RWPE2 (cell line): Measurements from ENCODE around the gene GPR37L1.
"Not testable (repeated sequence)": the region's sequence is repeated elsewhere in the genome, so short reads cannot be mapped to it uniquely, and the experiment has no call there.

ENCODE experiments used
- ATAC-seq: fragments of 200-7000 bp; cut with Tn5 transposase; 3 replicates; pipeline ENCODE4 v1.9.1; 2021; ENCODE audit warnings: low read depth
- DNase-seq: peaks from one replicate; pipeline ENCODE4 v3.0.0-alpha.2; 2020; ENCODE audit warnings: low spot score
- H3K27ac ChIP-seq: fragments of 450-650 bp; 2 replicates; pipeline ENCODE4 v1.5.1; 2017; ENCODE audit warnings: mild to moderate bottlenecking; ENCODE audit not compliant: poor library complexity, severe bottlenecking
- H3K27me3 ChIP-seq: fragments of 250-450 bp; sonication (Bioruptor Pico); 2 replicates; pipeline ENCODE4 v1.5.1; 2021; ENCODE audit warnings: mild to moderate bottlenecking, moderate library complexity; ENCODE audit not compliant: insufficient read depth, poor library complexity, severe bottlenecking
- H3K36me3 ChIP-seq: fragments of 250-450 bp; sonication (Bioruptor Pico); 2 replicates; pipeline ENCODE4 v1.5.1; 2020; ENCODE audit warnings: low read depth, mild to moderate bottlenecking, moderate library complexity
- H3K4me1 ChIP-seq: fragments of 250-450 bp; sonication (Bioruptor Pico); 2 replicates; pipeline ENCODE4 v1.5.1; 2021; ENCODE audit warnings: mild to moderate bottlenecking, moderate library complexity; ENCODE audit not compliant: insufficient read depth, poor library complexity, severe bottlenecking
- H3K4me3 ChIP-seq: fragments of 250-450 bp; sonication (Bioruptor Pico); 2 replicates; pipeline ENCODE4 v1.5.1; 2021; ENCODE audit warnings: mild to moderate bottlenecking, moderate library complexity; ENCODE audit not compliant: severe bottlenecking
- H3K9me3 ChIP-seq: fragments of 250-450 bp; sonication (Bioruptor Pico); 2 replicates; pipeline ENCODE4 v1.5.1; 2021; ENCODE audit warnings: mild to moderate bottlenecking, moderate library complexity; ENCODE audit not compliant: severe bottlenecking
- TF ChIP-seq, protein P1 (sequence below): fragments of 450-650 bp; IDR thresholded peaks from one replicate; pipeline ENCODE4 v1.5.1; 2017; ENCODE audit warnings: mild to moderate bottlenecking, moderate library complexity; ENCODE audit not compliant: poor library complexity, severe bottlenecking

Gene GPR37L1

DNA sequence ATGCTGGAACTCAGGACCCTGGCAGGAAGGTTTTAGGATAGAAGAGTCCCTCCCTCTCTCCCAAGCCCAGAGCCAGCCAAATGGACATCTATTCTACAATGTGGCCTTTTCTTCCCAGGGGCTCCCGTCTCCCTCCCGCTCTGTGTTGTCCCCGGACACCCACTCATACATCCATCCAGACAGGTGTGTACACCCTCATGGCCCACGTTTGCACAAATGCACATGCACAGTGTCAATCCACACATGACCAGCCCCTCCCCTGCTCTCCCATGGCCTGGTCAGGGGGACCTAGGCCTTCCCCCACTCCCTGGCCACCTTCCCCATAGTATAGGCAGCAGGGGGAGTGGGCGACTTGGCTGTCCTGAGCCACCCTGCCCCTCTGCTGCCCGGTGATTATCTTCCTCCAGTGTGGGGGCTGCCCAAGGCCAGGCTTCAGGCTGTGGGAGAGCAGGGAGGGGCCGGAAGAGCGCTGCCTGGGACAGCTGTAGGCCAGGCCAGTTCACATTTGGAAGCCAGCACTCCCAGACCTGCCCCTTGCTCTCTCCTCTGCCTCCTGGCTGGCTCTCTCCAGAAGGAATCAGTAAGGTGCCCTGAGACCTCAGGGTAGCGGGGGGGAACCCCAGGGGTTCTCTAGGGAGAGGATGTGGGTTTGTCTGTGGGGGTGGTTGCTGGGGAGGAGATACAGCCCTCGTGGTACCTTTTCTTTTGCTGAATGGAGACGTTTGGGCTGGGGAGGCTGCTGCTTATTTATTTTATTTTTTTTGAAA lies 41.7 kb downstream of the GPR37L1 start:
- H3K4me3 ChIP-seq = no peak overlapping the region
- TF ChIP-seq, protein P1, sequence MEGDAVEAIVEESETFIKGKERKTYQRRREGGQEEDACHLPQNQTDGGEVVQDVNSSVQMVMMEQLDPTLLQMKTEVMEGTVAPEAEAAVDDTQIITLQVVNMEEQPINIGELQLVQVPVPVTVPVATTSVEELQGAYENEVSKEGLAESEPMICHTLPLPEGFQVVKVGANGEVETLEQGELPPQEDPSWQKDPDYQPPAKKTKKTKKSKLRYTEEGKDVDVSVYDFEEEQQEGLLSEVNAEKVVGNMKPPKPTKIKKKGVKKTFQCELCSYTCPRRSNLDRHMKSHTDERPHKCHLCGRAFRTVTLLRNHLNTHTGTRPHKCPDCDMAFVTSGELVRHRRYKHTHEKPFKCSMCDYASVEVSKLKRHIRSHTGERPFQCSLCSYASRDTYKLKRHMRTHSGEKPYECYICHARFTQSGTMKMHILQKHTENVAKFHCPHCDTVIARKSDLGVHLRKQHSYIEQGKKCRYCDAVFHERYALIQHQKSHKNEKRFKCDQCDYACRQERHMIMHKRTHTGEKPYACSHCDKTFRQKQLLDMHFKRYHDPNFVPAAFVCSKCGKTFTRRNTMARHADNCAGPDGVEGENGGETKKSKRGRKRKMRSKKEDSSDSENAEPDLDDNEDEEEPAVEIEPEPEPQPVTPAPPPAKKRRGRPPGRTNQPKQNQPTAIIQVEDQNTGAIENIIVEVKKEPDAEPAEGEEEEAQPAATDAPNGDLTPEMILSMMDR = no peak
- DNase-seq = no peak
- ATAC-seq = no peak
- no peaks in the 10 kb centered on the region for H3K9me3 ChIP-seq
- H3K4me1 ChIP-seq = no peaks in the 10 kb centered on the region
- H3K27ac ChIP-seq = no peak overlapping the region
- no peaks in the 10 kb centered on the region for H3K36me3 ChIP-seq
- no peaks in the 10 kb centered on the region for H3K27me3 ChIP-seq

DNA sequence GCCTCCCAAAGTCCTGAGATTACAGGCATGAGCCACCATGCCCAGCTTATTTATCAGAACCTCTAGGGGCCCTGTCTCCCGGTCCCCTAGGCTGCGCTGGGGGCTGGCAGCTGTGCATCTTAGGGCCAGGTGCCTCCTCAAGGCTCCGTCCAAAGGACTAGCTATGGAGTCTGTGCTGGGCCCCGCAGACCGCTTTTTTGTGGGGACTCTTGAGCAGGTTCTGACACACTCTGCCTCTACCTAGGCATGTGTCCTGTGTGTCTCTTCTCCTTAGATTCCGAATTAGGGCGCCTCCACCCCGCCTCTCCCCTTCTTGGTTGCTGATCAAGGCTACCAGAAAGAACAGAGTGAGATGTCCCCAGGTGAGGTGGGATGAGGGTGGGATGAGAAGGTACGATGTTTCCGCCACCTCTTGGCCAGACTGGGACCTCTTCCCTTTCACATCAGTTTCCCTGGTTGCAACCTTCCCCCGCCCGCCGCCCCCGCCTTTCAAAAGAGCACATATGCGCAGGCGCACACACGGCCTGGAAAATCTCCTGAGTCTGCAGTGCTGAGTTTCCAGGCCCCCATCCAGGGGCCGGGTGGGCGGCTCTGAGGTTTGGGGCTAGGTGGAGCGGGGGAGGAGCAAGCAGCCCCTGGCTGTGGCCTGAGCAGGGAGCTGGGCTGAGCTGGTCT lies 42.7 kb downstream of the GPR37L1 start:
- ATAC-seq (no peak), DNase-seq (peak; percentile 42)
- Histone ChIP-seq H3K36me3 (no peaks in the 10 kb centered on the region), H3K9me3 (no peaks in the 10 kb centered on the region), H3K27me3 (no peaks in the 10 kb centered on the region), H3K4me1 (no peaks in the 10 kb centered on the region), H3K27ac (no peak overlapping the region), H3K4me3 (no peak overlapping the region)
- TF ChIP-seq, protein P1 = no peak

- Histone ChIP-seq H3K9me3 (no peaks in the 10 kb centered on the region), H3K27me3 (no peaks in the 10 kb centered on the region), H3K27ac (no peak overlapping the region), H3K36me3 (no peaks in the 10 kb centered on the region), H3K4me3 (no peak overlapping the region), H3K4me1 (no peaks in the 10 kb centered on the region)
- DNase-seq = no peak
- TF ChIP-seq, protein P1 = no peak
- no peak for ATAC-seq
These were observed 43.5 kb downstream of the GPR37L1 start for GRCh38 chr1:202165942-202166843.

- not testable (repeated sequence) for ATAC-seq, H3K27me3 ChIP-seq, H3K4me3 ChIP-seq, H3K4me1 ChIP-seq, H3K9me3 ChIP-seq, DNase-seq, H3K27ac ChIP-seq, H3K36me3 ChIP-seq
These were observed 44.3 kb downstream of the GPR37L1 start for GRCh38 chr1:202167054-202167453.

GRCh38 chr1:202167708-202168415 lies 45.1 kb downstream of the GPR37L1 start:
- no peaks in the 10 kb centered on the region for H3K27me3 ChIP-seq
- TF ChIP-seq, protein P1 = no peak
- H3K4me3 ChIP-seq = no peak overlapping the region
- ATAC-seq (no peak), DNase-seq (no peak)
- H3K36me3 ChIP-seq = no peaks in the 10 kb centered on the region
- H3K9me3 ChIP-seq = no peaks in the 10 kb centered on the region
- H3K27ac ChIP-seq = no peak overlapping the region
- no peaks in the 10 kb centered on the region for H3K4me1 ChIP-seq
